Mesenteric fat pad (tissue), 1 donor: Measurements from ENCODE around the gene SRSF6. TPM values are rescaled to one million over a fixed set of nuclear protein-coding genes. Genes with fewer than 3 reads are reported as not detected.
A peak's percentile ranks its signal among the peaks of the same experiment; 100 is the strongest.
"Not testable (repeated sequence)": the region's sequence is repeated elsewhere in the genome, so short reads cannot be mapped to it uniquely, and the experiment has no call there.

Experiments
- DNase-seq: peaks from one replicate; pipeline ENCODE4 v3.0.0-alpha.2; 2020; ENCODE audit warnings: low spot score
- total RNA-seq: library from RNA; stranded (reverse); fragmentation: NEBNext Ultra II Directional; extraction: Animal tissue kit (Norgen Biotek cat#: 25700); gene quantifications from one replicate; pipeline ENCODE4 v1.2.1, GENCODE V29; 2021
- donor health status: DM: yes; HTN: yes; CAD: no.

SRSF6 gene
- total RNA-seq, 1 donor from 2014 or later: 99.8 TPM

DNA sequence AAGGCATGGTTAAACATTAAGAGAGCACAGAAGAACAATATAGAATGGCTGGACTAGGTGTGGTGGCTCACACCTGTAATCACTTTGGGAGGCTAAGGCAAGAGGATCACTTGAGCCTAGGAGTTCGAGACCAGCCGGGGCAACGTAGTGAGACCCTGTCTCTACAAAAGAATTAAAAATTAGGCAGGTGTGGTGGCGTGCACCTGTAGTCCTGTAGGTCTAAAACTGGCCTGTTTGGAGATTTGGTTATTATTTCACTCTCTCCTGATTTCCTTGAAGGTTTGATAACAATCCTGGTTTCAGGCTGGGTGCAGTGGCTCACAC lies 15.6 kb downstream of the SRSF6 start:
- no peak for DNase-seq

DNA sequence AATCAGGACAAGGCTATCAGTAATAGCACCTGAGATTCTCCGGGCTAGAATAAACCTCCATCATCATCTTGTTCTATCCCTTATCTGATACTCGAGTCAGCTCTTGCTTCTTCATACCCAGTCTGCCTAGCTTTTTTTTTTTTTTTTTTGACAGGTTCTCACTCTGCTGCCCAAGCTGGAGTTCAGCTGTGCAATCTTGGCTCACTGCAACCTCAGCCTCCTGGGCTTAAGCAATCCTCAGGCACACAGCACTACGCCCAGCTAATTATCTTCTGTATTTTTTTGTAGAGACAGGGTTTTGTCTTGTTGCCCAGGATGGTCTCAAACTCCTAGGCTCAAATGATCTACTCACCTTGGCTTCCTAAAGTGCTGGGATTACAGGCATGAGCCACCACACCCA lies 19.5 kb downstream of the SRSF6 start:
- no peak for DNase-seq

DNA sequence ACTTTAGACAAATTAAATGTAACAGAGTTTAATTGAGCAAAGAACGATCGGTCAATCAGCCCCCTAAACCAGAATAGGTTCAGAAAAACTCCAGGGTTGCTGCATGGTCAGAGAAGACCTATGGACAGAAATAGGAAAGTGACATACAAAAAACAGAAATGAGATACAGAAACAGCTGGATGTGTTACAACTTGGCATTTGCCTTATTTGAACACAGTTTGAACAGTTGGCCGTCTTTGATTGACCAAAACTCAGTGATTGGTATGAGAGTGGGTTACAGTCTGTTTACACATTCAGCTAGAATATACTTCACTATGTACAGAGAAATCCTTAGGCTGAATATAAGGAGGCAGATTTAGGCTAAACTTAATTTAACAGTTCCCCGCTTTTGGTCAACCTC lies 19.9 kb downstream of the SRSF6 start:
- DNase-seq: no peak

GRCh38 chr20:43490038-43490437 lies 32.3 kb downstream of the SRSF6 start:
- peak; percentile 12 for DNase-seq

- no peak for DNase-seq
Observed at GRCh38 chr20:43492101-43492500, 34.4 kb downstream of the SRSF6 start.

DNA sequence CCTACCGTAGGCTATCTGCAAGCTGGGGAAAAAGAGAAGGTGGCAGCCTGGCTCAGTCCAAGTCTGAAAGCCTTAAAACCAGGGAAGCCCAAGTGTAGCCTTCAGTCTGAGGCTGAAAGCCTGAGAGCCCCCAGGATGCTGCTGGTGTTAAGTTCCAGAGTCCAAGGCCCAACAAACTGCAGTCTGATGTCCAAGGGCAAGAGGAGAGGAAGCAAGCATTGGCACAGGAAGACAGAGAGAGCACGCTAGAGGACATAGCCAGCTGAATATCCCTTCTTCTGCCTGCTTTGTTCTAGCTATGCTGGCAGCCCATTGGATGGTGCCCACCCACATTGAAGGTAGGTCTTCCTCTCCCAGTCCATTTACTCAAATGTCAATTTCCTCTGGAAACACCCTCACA lies 37.7 kb downstream of the SRSF6 start:
- no peak for DNase-seq

- not testable (repeated sequence) for DNase-seq
Observed at GRCh38 chr20:43502021-43502420, 44.3 kb downstream of the SRSF6 start.

DNA sequence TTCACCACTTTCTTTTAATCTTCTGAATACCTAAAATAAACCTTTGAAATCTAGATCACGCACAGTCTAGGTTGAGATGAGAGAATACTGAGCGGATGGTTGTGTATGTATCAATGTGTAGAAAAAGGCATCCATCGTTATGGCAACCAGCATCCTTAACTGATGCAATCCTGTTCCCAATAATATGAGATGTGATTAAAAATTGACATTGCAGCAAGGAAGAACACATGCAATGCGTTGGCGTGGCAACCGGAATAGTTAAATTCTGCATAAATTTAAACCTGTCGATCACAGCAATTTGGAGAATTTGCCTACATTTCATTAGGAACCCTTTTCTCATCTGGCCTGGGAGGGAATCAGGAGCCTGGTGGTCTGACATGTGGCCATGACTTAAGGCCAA lies 48.5 kb downstream of the SRSF6 start:
- DNase-seq: no peak

DNA sequence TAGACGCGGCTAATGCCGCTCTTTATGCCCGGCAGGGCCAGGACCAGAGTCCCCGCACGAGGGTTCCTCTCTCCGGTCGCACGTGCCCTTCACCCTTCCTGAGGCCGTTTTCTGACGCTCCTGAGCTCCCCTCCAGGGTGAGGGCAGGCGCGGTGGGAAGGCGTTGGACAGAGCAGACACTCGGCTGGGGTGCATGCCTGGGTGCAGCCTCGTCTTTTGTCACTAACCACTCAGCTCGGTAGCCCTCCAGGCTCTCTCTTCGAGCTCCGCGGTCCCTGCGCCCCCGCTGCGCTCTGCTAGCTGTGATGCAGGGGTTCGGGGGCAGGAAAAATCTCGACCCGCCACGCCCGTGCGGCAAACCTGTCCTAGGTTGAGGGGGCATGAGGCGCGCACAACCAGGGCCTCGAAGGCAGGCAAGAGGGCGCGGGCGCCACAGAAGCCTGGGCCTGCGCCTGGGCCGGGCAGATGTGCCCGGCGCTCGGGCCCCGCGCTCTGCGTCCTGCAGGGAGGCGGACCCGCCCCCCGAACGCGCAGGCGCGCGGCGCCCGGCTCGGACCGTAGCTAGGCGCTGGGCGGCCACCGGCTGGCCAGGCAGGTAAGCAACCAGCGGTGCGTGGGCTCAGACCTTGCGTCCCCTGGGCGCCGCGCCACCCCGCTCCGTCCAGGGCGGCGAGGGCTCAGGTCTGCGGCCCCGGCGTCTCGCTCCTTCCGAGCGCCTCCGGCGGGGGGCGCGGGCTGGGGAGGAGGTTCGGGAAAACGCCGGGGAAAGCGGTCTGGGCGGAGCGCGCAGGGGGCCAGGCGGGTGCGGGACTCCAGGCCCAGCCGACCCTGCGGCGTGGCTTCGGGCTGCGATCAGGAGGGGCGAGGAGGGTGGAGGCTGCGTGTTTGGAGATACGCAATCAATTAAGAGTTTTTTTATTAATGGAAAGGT lies 49.7 kb downstream of the SRSF6 start, which contains the start of gene L3MBTL1:
TSS of gene L3MBTL1 (plus strand) at position 548 of the 931 bp plus-strand sequence. CDS start 5,807 bp downstream, outside the sequence.
- DNase-seq: peak; percentile 89

DNA sequence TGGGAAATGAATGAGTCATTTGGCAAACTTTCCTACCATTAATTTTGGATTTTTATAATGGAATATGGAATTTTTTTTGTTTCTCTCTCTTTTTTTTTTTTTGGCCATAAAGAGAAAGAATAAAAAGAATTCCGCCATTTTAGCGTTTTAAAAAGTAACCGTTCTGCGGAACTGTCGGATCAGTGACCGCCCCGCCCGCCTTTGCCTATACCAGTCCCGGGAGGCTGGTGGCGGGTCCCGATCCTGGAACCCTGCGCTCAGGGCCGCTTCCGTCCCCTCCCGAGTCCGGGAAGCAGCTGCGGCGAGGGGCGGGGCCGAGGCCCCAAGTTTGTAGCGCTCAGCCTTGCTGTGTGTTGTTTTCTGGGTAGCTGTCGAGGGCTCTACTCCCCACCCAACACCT lies 50.4 kb downstream of the SRSF6 start:
- DNase-seq: no peak

DNA sequence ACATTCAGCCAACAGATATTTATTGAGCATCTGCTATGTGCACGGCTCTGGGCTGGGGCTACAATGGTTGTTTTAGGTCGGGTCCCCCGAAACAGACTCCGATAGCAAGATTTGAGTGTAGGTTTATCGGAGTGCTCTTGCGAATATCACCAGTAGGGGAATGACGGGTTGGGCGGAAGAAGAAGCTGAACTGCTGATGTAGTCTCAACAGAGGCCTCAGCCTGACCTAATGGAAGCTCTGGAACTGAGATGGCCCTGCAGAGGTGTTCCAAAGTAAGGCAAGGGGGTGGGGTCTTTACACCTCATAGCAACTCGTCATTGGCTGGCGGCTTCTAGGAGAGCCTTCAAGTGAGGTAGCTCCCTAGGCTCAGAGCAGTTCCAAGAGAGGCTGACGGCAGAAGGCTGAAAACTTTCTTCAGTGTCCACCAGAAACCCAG lies 50.9 kb downstream of the SRSF6 start:
- no peak for DNase-seq

DNA sequence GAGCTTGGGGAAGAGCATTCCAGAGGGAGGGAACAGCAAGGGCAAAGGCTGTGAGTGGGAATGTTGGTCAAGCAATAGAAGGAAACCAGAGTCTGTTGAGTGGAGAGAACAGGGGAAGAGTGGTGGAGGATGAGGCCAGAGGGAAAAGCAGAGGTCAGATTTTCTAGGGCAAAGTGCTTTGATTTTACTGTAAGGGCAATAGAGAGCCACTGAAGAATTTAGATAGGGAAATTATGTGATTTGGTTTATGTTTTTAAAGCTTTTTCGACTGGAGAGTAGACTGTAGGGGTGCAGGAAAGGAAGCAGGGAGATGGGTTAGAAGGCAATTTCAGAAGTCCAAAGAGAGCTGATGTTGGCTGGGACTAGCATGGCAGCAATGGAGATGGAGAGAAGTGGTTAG lies 54.2 kb downstream of the SRSF6 start:
- no peak for DNase-seq

GRCh38 chr20:43513372-43513930 lies 55.8 kb downstream of the SRSF6 start:
- DNase-seq: no peak

Other genes with a start within 250 kb of the SRSF6 start
- gene L3MBTL1, start 49.8 kb downstream of the SRSF6 start, total RNA-seq: 8.4 TPM
- gene SGK2, start 101.1 kb downstream of the SRSF6 start, total RNA-seq: 14.0 TPM
- gene IFT52, start 133.0 kb downstream of the SRSF6 start, total RNA-seq: 25.9 TPM
- not detected for gene MYBL2, start 209.2 kb downstream of the SRSF6 start, total RNA-seq